H9 (cell line): ENCODE data around the gene ERF. TPM values are rescaled to one million over a fixed set of nuclear protein-coding genes. Genes with fewer than 3 reads are reported as not detected.

Source experiments
- DNase-seq: peaks from one replicate; pipeline ENCODE4 v3.0.0-alpha.2; 2017
- H2AFZ ChIP-seq: one replicate; pipeline ENCODE4 v1.6.1; 2013; ENCODE audit warnings: mild to moderate bottlenecking, low read length, control low read depth, moderate library complexity
- H2AK5ac ChIP-seq: 2 replicates; pipeline ENCODE4 v1.6.1; 2013; ENCODE audit warnings: low read length, control low read depth, mixed read lengths; ENCODE audit not compliant: insufficient read length
- H2BK120ac ChIP-seq: one replicate; pipeline ENCODE4 v1.6.1; 2013; ENCODE audit warnings: low read depth, mild to moderate bottlenecking, low read length, control low read depth, inconsistent platforms; ENCODE audit not compliant: poor library complexity, severe bottlenecking
- H2BK12ac ChIP-seq: 2 replicates; pipeline ENCODE4 v1.6.1; 2013; ENCODE audit warnings: low read length, control low read depth, mixed read lengths, low read depth; ENCODE audit not compliant: insufficient read length
- H2BK15ac ChIP-seq: 2 replicates; pipeline ENCODE4 v1.6.1; 2013; ENCODE audit warnings: low read depth, low read length, control low read depth
- H2BK20ac ChIP-seq: one replicate; pipeline ENCODE4 v1.6.1; 2013; ENCODE audit warnings: low read depth, mild to moderate bottlenecking, low read length, control low read depth, inconsistent platforms; ENCODE audit not compliant: poor library complexity, severe bottlenecking
- H2BK5ac ChIP-seq: 2 replicates; pipeline ENCODE4 v1.6.1; 2013; ENCODE audit warnings: low read length, control low read depth, mixed read lengths; ENCODE audit not compliant: insufficient read length
- H3K14ac ChIP-seq: 2 replicates; pipeline ENCODE4 v1.6.1; 2013; ENCODE audit warnings: low read length, control low read depth; ENCODE audit not compliant: insufficient read depth
- H3K18ac ChIP-seq: 2 replicates; pipeline ENCODE4 v1.6.1; 2013; ENCODE audit warnings: low read depth, mild to moderate bottlenecking, mixed read lengths, low read length, control low read depth; ENCODE audit not compliant: insufficient read length
- H3K23ac ChIP-seq: 2 replicates; pipeline ENCODE4 v1.6.1; 2013; ENCODE audit warnings: low read length, control low read depth, mixed read lengths, low read depth; ENCODE audit not compliant: insufficient read length
- H3K23me2 ChIP-seq: 2 replicates; pipeline ENCODE4 v1.6.1; 2013; ENCODE audit warnings: low read depth, mild to moderate bottlenecking, mixed read lengths, low read length, control low read depth; ENCODE audit not compliant: insufficient read length, poor library complexity, severe bottlenecking
- H3K27ac ChIP-seq: 2 replicates; pipeline ENCODE4 v1.5.1; 2013; ENCODE audit warnings: low read length, control low read depth, mixed read lengths, low read depth; ENCODE audit not compliant: insufficient read length
- H3K27me3 ChIP-seq: 2 replicates; pipeline ENCODE4 v1.6.1; 2013; ENCODE audit warnings: low read length, control low read depth, inconsistent platforms; ENCODE audit not compliant: insufficient read depth
- H3K4ac ChIP-seq: 2 replicates; pipeline ENCODE4 v1.6.1; 2013; ENCODE audit warnings: low read depth, mild to moderate bottlenecking, control low read depth, inconsistent platforms, low read length, moderate library complexity
- H3K4me1 ChIP-seq: 2 replicates; pipeline ENCODE4 v1.6.1; 2013; ENCODE audit warnings: low read length, control low read depth, inconsistent platforms; ENCODE audit not compliant: insufficient read depth
- H3K4me2 ChIP-seq: 2 replicates; pipeline ENCODE4 v1.6.1; 2013; ENCODE audit warnings: low read length, control low read depth, mixed read lengths; ENCODE audit not compliant: insufficient read length, insufficient read depth
- H3K56ac ChIP-seq: 2 replicates; pipeline ENCODE4 v1.6.1; 2013; ENCODE audit warnings: low read depth, mild to moderate bottlenecking, mixed read lengths, low read length, control low read depth; ENCODE audit not compliant: insufficient read length
- H3K79me1 ChIP-seq: 2 replicates; pipeline ENCODE4 v1.6.1; 2013; ENCODE audit warnings: low read depth, mild to moderate bottlenecking, moderate library complexity, low read length, control low read depth, inconsistent platforms; ENCODE audit not compliant: insufficient read depth, poor library complexity, severe bottlenecking
- H3K79me2 ChIP-seq: 2 replicates; pipeline ENCODE4 v1.6.1; 2013; ENCODE audit warnings: low read length, control low read depth, inconsistent platforms; ENCODE audit not compliant: insufficient read depth
- H3K9ac ChIP-seq: 2 replicates; pipeline ENCODE4 v1.6.1; 2013; ENCODE audit warnings: low read length, control low read depth, mixed read lengths; ENCODE audit not compliant: insufficient read length; ENCODE audit errors: extremely low read depth
- H3K9me3 ChIP-seq: one replicate; pipeline ENCODE4 v1.6.1; 2013; ENCODE audit warnings: low read depth, low read length, inconsistent platforms; ENCODE audit not compliant: control insufficient read depth
- H3T11ph ChIP-seq: one replicate; pipeline ENCODE4 v1.6.1; 2013; ENCODE audit warnings: mild to moderate bottlenecking, low read length, control low read depth, inconsistent platforms
- H4K20me1 ChIP-seq: one replicate; pipeline ENCODE4 v1.6.1; 2013; ENCODE audit not compliant: control insufficient read depth, insufficient read length, insufficient read depth
- H4K5ac ChIP-seq: 2 replicates; pipeline ENCODE4 v1.6.1; 2013; ENCODE audit warnings: low read depth, mild to moderate bottlenecking, mixed read lengths, low read length, control low read depth; ENCODE audit not compliant: insufficient read length
- H4K8ac ChIP-seq: replicated peaks from 2 replicates; pipeline ENCODE4 v1.6.1; 2013; ENCODE audit warnings: low read length, control low read depth, mixed read lengths, low read depth; ENCODE audit not compliant: insufficient read length
- H4K91ac ChIP-seq: 2 replicates; pipeline ENCODE4 v1.6.1; 2013; ENCODE audit warnings: low read depth, mild to moderate bottlenecking, moderate library complexity, mixed read lengths, low read length, control low read depth; ENCODE audit not compliant: insufficient read length
- H3K27ac Mint-ChIP-seq, 3 experiments: 2 replicates in 2 of 3; 3 replicates in 1 of 3; pipeline ENCODE4 v1.8.0; 2020 to 2021; ENCODE audit warnings: mixed read lengths in 3 of 3, mild to moderate bottlenecking in 1 of 3, moderate library complexity in 1 of 3
- H3K27me3 Mint-ChIP-seq: 2 replicates; pipeline ENCODE4 v1.8.0; 2021; ENCODE audit warnings: low read depth, mild to moderate bottlenecking, moderate library complexity, mixed read lengths
- H3K36me3 Mint-ChIP-seq, 3 experiments: 2 replicates in 2 of 3; 3 replicates in 1 of 3; pipeline ENCODE4 v1.8.0; 2020 to 2021; ENCODE audit warnings: low read depth in 3 of 3, mixed read lengths in 3 of 3; ENCODE audit not compliant: insufficient read depth in 1 of 3
- H3K4me1 Mint-ChIP-seq, 2 experiments: 2 replicates each; pipeline ENCODE4 v1.8.0; 2020; ENCODE audit warnings: mixed read lengths in 2 of 2
- H3K4me3 Mint-ChIP-seq, 2 experiments: 2 replicates in 1 of 2; 3 replicates in 1 of 2; pipeline ENCODE4 v1.8.0; 2020 to 2021; ENCODE audit warnings: mild to moderate bottlenecking in 2 of 2, mixed read lengths in 2 of 2, moderate library complexity in 1 of 2
- H3K9me3 Mint-ChIP-seq, 2 experiments: 2 replicates in 1 of 2; 3 replicates in 1 of 2; pipeline ENCODE4 v1.8.0; 2020; ENCODE audit warnings: mild to moderate bottlenecking in 2 of 2, mixed read lengths in 2 of 2, moderate library complexity in 1 of 2
- CTCF ChIP-seq: fragments of 200-600 bp; sonication (generic); conservative IDR thresholded peaks from 3 replicates; pipeline ENCODE4 v1.8.0; 2021; ENCODE audit warnings: antibody characterized with exemption, mild to moderate bottlenecking
- WGBS: extraction: QIAGEN DNeasy Blood & Tissue Kit; methylation state at CpG from one replicate; pipeline ENCODE4 v1.1.7; 2013; ENCODE audit warnings: missing lambda C conversion rate, low lambda C conversion rate, mixed read lengths; ENCODE audit not compliant: insufficient read length; ENCODE audit errors: extremely low coverage; 5-methylcytosine and 5-hydroxymethylcytosine counted together
- total RNA-seq: library from RNA; stranded (reverse); gene quantifications from 2 replicates; pipeline ENCODE4 v1.2.1, GENCODE V29; 2021

Gene ERF
- total RNA-seq, 1 experiment from 2014 or later = 126 TPM

- Histone ChIP-seq H3K27me3 (no peaks in the 10 kb centered on the region), H2BK120ac (no peak overlapping the region), H3T11ph (no peak overlapping the region), H3K9me3 (no peaks in the 10 kb centered on the region), H2BK15ac (no peak overlapping the region), H4K8ac (no peak overlapping the region), H2BK20ac (no peak overlapping the region), H3K9ac (no peak overlapping the region), H3K23me2 (peaks cover 4% of the 10 kb centered on the region), H2AFZ (no peak overlapping the region), H3K14ac (no peak overlapping the region), H3K27ac (no peak overlapping the region), H3K23ac (no peak overlapping the region), H3K79me1 (no peaks in the 10 kb centered on the region), H3K4ac (no peak overlapping the region), H4K20me1 (no peaks in the 10 kb centered on the region), H4K5ac (no peak overlapping the region), H2BK5ac (no peak overlapping the region), H4K91ac (no peak overlapping the region), H3K4me2 (peak overlapping the region; percentile 96), H2BK12ac (no peak overlapping the region), H3K56ac (no peak overlapping the region), H3K4me1 (no peaks in the 10 kb centered on the region; the same call in 1 of the 2 replicates), H3K79me2 (no peaks in the 10 kb centered on the region; the same call in 1 of the 2 replicates), H3K18ac (no peak overlapping the region), H2AK5ac (no peak overlapping the region)
- Mint-ChIP-seq H3K9me3 (no peaks in the 10 kb centered on the region), H3K4me3 (peak overlapping the region in 1 of 2 experiments; percentile 95; a peak in 3 of 5 replicates), H3K36me3 (peaks cover 3 to 25% (median 19%) of the 10 kb centered on the region in 3 experiments; a peak in 6 of 7 replicates), H3K27me3 (no peaks in the 10 kb centered on the region; the same call in 1 of the 2 replicates), H3K4me1 (peaks cover 29 to 38% of the 10 kb centered on the region in 2 experiments), H3K27ac (peak overlapping the region; percentile 20 to 81 (median 30); a peak in 6 of 7 replicates)
- no CpG with 5 or more reads among the region's 10 CpGs for WGBS
- TF ChIP-seq CTCF = no peak
- DNase-seq = no peak
Measured at GRCh38 chr19:42245231-42245630, 9.7 kb downstream of the ERF start.
